ENCODE data around the gene GJA10.

Gene GJA10

GRCh38 chr6:89927791-89928550 lies 33.7 kb downstream of the GJA10 start:
- peaks cover 67% of the 10 kb centered on the region for H3K4me1 Mint-ChIP-seq (ENCODE audit: low read depth)
- peaks cover 63% of the 10 kb centered on the region for H3K36me3 Mint-ChIP-seq (ENCODE audit: low read depth)
- H3K27ac Mint-ChIP-seq: peak overlapping the region; percentile 88

DNA sequence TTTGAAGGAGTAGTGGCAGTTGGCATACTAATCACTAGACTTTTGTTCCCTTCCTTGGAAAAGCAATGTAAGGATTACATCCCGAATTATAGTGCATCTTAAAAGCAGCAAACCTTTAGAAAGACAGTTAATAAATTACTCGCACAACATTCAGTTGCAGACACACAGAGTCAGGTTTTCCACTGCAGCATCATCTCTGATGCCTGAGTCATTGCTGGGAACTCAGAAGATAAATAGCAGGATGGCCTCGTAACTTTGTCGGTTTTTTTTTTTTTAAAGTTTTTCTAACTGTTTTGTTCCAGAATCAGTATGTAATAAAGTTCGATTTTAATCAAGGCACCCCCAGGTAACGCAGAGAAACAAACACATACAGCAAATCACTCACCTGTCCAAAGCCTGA lies 34.3 kb downstream of the GJA10 start:
- Mint-ChIP-seq H3K9me3 (no peaks in the 10 kb centered on the region), H3K4me1 (ENCODE audit: low read depth) (peaks cover 73% of the 10 kb centered on the region), H3K36me3 (ENCODE audit: low read depth) (peaks cover 70% of the 10 kb centered on the region), H3K4me3 (no peak overlapping the region), H3K27me3 (no peaks in the 10 kb centered on the region), H3K27ac (peak overlapping the region; percentile 88)
- DNase-seq: no peak

More at GRCh38 chr6:89927791-89928550, 33.7 kb downstream of the GJA10 start:
- no peaks in the 10 kb centered on the region for H3K27me3 Mint-ChIP-seq
- no peaks in the 10 kb centered on the region for H3K9me3 Mint-ChIP-seq
- no peak overlapping the region for H3K4me3 Mint-ChIP-seq
- no peak for DNase-seq

DNA sequence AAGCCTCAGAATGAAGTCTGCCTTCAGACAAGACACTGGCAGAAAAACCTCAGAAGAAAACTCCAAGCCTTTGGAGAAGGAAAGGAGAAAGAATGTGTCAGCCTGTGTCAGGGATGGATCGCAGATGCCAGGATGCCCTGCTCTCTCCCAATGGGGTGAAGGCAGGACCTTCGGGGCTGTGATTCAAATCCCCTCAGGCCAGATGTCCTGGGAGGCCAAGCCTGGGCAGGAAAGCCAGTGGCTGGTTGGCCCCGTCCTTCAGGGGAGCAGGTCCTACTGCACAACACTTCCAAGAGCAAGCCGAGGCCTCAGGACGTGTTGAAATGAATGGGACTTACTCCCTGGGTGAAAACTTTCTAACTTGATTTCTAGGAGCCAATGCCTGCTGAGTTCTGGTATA lies 36.5 kb downstream of the GJA10 start:
- no peaks in the 10 kb centered on the region for H3K27me3 Mint-ChIP-seq
- peak overlapping the region; percentile 78 for H3K27ac Mint-ChIP-seq
- H3K9me3 Mint-ChIP-seq: no peaks in the 10 kb centered on the region
- no peak overlapping the region for H3K4me3 Mint-ChIP-seq
- peaks cover 76% of the 10 kb centered on the region for H3K4me1 Mint-ChIP-seq (ENCODE audit: low read depth)
- DNase-seq: no peak
- H3K36me3 Mint-ChIP-seq (ENCODE audit: low read depth): peaks cover 91% of the 10 kb centered on the region

DNA sequence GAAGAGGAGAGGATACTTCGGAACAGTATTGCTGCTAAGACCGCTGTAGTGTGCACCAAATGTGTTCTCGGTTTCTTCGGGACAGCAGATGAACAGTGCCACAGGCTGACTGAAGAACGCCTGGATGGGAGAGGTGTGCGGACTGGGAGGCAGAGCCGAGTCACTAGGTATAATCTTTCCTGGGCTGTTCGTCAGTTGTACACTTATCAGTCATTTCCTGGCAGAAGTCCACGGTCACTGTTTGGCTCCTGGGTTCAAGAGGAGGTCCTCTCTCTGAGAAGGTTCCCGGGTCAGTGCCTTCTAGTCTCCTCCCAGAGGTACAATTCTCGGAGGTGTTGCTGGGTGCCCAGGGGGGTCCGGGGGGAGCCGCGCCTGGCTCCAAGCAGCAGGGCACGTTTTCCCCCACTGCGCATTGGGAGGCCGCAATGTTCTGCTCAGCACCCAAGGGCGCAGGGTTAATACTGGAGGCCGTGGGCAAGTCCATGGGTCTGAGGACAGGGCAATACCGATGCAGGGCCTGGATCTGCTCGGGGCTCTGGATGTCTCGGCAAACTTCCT lies 38.1 kb downstream of the GJA10 start:
- Mint-ChIP-seq H3K36me3 (ENCODE audit: low read depth) (peaks cover 98% of the 10 kb centered on the region), H3K27me3 (no peaks in the 10 kb centered on the region), H3K4me3 (no peak overlapping the region), H3K9me3 (no peaks in the 10 kb centered on the region), H3K27ac (peak overlapping the region; percentile 71), H3K4me1 (ENCODE audit: low read depth) (peaks cover 69% of the 10 kb centered on the region)
- no peak for DNase-seq

DNA sequence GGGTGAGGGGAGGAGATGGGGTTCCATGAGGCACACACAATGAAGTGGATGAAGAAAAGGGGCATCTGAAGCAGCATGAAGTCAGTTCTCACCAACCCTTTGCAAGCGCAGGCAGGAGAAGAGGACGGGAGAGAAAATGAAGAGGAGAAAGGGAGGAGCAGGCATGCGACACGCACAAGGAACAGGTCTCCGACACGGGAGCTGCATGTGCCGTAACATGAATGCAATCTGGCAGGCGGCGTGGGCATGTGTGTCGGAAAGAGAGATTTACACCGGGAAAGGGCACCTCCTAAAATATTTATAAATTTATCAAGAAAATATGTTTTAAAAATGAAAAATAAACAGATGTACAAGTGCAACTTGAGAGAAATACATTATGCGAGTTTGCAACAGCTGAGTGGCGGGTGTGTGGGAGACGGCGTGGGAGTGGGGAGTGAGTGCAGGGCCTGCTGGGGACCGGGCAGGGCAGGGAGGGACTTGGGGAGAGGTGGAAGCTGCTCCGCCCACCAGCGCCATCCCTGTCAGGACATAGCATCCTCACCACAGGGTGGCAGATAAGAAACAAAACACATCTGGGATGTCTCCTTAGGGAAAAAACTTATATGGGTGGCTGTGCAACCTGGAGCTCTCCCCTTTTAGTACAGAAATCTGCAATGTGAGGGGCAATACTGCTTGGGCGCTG lies 40.6 kb downstream of the GJA10 start:
- H3K9me3 Mint-ChIP-seq: no peaks in the 10 kb centered on the region
- H3K4me3 Mint-ChIP-seq: no peak overlapping the region
- no peak for DNase-seq
- peaks cover 96% of the 10 kb centered on the region for H3K36me3 Mint-ChIP-seq (ENCODE audit: low read depth)
- no peaks in the 10 kb centered on the region for H3K27me3 Mint-ChIP-seq
- H3K4me1 Mint-ChIP-seq (ENCODE audit: low read depth): peaks cover 60% of the 10 kb centered on the region
- peak overlapping the region; percentile 71 for H3K27ac Mint-ChIP-seq

GRCh38 chr6:89936177-89936576 lies 41.9 kb downstream of the GJA10 start:
- Mint-ChIP-seq H3K9me3 (no peaks in the 10 kb centered on the region), H3K27ac (peak overlapping the region; percentile 74), H3K36me3 (ENCODE audit: low read depth) (peaks cover 98% of the 10 kb centered on the region), H3K4me1 (ENCODE audit: low read depth) (peaks cover 59% of the 10 kb centered on the region), H3K4me3 (no peak overlapping the region), H3K27me3 (no peaks in the 10 kb centered on the region)
- DNase-seq: no peak

DNA sequence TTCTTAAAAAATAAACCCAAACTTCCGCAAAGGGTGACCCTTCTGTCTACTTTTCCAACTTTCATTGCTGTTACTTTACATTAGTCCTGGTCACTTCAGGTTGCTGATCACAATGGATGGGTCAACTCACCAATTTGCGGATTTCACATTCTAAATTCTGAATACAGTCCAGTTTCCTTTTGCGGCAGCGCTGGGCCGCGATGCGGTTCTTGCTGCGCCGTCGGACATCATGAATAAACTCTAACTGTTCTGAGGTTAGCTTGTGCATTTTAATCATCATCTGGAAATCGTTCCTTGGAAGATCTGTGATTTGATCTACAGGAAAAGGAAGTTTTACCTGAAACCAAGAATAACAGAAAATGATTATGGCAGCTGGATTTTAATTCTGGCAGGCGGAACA lies 43.7 kb downstream of the GJA10 start:
- DNase-seq: no peak
- Mint-ChIP-seq H3K4me1 (ENCODE audit: low read depth) (peaks cover 65% of the 10 kb centered on the region), H3K4me3 (no peak overlapping the region), H3K9me3 (no peaks in the 10 kb centered on the region), H3K27ac (peak overlapping the region; percentile 26), H3K36me3 (ENCODE audit: low read depth) (peaks cover 97% of the 10 kb centered on the region), H3K27me3 (no peaks in the 10 kb centered on the region)

- no peak overlapping the region for H3K4me3 Mint-ChIP-seq
- H3K4me1 Mint-ChIP-seq (ENCODE audit: low read depth): peaks cover 67% of the 10 kb centered on the region
- H3K27ac Mint-ChIP-seq: peak overlapping the region; percentile 50
- DNase-seq: no peak
- no peaks in the 10 kb centered on the region for H3K27me3 Mint-ChIP-seq
- no peaks in the 10 kb centered on the region for H3K9me3 Mint-ChIP-seq
- H3K36me3 Mint-ChIP-seq (ENCODE audit: low read depth): peaks cover 96% of the 10 kb centered on the region
These were observed 44.9 kb downstream of the GJA10 start for GRCh38 chr6:89939144-89939543.

DNA sequence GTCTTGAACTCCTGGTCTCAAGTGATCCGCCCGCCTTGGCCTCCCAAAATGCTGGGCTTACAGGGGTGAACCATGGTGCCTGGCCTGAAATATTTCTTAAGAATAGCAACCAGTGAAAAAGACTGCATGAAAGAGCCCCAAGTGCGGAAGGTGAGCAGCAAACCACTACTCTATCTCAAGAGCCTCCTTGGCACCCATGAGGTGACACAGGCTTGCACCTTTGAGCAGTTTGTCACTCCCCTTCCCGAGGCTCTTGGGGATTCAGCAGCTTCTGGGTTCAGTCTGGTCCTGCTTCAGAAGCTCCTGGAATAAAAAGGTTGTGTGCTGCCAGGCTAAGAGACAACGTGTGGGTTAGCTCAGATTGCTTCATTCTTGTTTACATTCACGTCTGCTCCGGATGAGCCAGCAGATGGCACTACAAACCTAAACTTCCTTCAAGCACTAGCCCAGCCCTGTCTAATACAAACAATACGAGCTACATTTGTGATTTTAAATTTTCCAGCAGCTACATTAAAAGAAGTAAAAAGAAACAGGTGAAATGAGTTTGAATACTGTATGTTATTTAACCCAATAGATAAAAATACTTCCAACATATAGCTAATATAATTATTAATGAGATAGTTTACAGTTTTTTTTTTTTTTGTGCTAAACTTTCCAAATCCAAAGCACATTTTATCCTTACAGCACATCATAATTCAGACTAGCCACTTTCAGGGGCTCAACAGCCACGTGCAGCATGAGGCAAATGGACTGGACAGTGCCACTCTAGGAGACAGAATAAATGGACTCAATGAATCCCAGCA lies 46.2 kb downstream of the GJA10 start:
- H3K36me3 Mint-ChIP-seq (ENCODE audit: low read depth): peaks cover 96% of the 10 kb centered on the region
- peak overlapping the region; percentile 8 for H3K4me3 Mint-ChIP-seq
- no peaks in the 10 kb centered on the region for H3K27me3 Mint-ChIP-seq
- H3K9me3 Mint-ChIP-seq: no peaks in the 10 kb centered on the region
- peak; percentile 65 for DNase-seq
- peaks cover 73% of the 10 kb centered on the region for H3K4me1 Mint-ChIP-seq (ENCODE audit: low read depth)
- peak overlapping the region; percentile 75 for H3K27ac Mint-ChIP-seq

- H3K27me3 Mint-ChIP-seq: no peaks in the 10 kb centered on the region
- no peak for DNase-seq
- no peak overlapping the region for H3K4me3 Mint-ChIP-seq
- H3K9me3 Mint-ChIP-seq: no peaks in the 10 kb centered on the region
- peak overlapping the region; percentile 72 for H3K27ac Mint-ChIP-seq
- H3K4me1 Mint-ChIP-seq (ENCODE audit: low read depth): peaks cover 78% of the 10 kb centered on the region
- H3K36me3 Mint-ChIP-seq (ENCODE audit: low read depth): peaks cover 96% of the 10 kb centered on the region
These were observed 46.9 kb downstream of the GJA10 start for GRCh38 chr6:89941031-89941762.

GRCh38 chr6:89941763-89942497 lies 47.7 kb downstream of the GJA10 start:
- H3K27me3 Mint-ChIP-seq: no peaks in the 10 kb centered on the region
- no peaks in the 10 kb centered on the region for H3K9me3 Mint-ChIP-seq
- no peak overlapping the region for H3K4me3 Mint-ChIP-seq
- peak overlapping the region; percentile 72 for H3K27ac Mint-ChIP-seq
- peaks cover 81% of the 10 kb centered on the region for H3K4me1 Mint-ChIP-seq (ENCODE audit: low read depth)
- DNase-seq: no peak
- peaks cover 96% of the 10 kb centered on the region for H3K36me3 Mint-ChIP-seq (ENCODE audit: low read depth)

DNA sequence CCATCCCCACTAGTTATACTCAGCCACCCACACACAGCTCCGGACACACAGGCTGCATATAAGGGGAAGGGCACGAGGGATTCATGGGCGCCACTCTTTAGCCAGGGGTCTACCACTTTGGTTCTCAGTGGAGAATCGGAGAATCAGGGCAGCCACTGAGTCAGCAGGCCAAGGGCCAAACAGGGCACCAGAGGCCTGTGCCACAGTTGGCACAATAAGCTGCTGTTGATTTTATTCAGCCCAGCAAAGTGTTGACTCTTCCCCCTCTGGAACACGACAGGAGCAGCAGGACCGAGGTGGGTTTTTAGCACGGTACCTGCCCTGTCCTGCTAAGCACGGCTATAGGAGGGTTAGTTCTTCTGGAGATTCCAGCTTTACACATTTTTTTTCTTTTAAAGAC lies 48.3 kb downstream of the GJA10 start:
- Mint-ChIP-seq H3K27ac (peak overlapping the region; percentile 72), H3K9me3 (no peaks in the 10 kb centered on the region), H3K36me3 (ENCODE audit: low read depth) (peaks cover 95% of the 10 kb centered on the region), H3K4me3 (no peak overlapping the region), H3K27me3 (no peaks in the 10 kb centered on the region), H3K4me1 (ENCODE audit: low read depth) (peaks cover 86% of the 10 kb centered on the region)
- no peak for DNase-seq

GRCh38 chr6:89944181-89944755 lies 50.0 kb downstream of the GJA10 start:
- peaks cover 78% of the 10 kb centered on the region for H3K4me1 Mint-ChIP-seq (ENCODE audit: low read depth)
- no peaks in the 10 kb centered on the region for H3K27me3 Mint-ChIP-seq
- peaks cover 95% of the 10 kb centered on the region for H3K36me3 Mint-ChIP-seq (ENCODE audit: low read depth)
- peak overlapping the region; percentile 74 for H3K27ac Mint-ChIP-seq
- no peak overlapping the region for H3K4me3 Mint-ChIP-seq
- no peak for DNase-seq
- no peaks in the 10 kb centered on the region for H3K9me3 Mint-ChIP-seq

All from activated T-cell treated with anti-CD3 and anti-CD28 coated beads, Interleukin-2, amount 50 U/mL, for 24 hours (primary cell).